ENCODE measurements around the gene P3H1. TPM values are rescaled to one million over a fixed set of nuclear protein-coding genes. Genes with fewer than 3 reads are reported as not detected.

The P3H1 gene
- total and polyA plus RNA-seq, 2 experiments from 2014 or later: 102 to 192 TPM

- no peak overlapping the region for H3K4me2 ChIP-seq
- no peak for DNase-seq (ENCODE audit: low spot score)
Observed at GRCh38 chr1:42741706-42742105, 25.1 kb downstream of the P3H1 start.

GRCh38 chr1:42740851-42741580 is 25.8 kb downstream of the P3H1 start:
- Histone ChIP-seq H3K27ac (no peak overlapping the region), H3K4me2 (peak overlapping the region; percentile 71), H3K79me2 (no peaks in the 10 kb centered on the region), H3K9me2 (replicated peaks; ENCODE audit: insufficient read depth) (no peaks in the 10 kb centered on the region), H3K36me3 (replicated peaks; ENCODE audit: insufficient read depth, low read depth) (no peaks in the 10 kb centered on the region), H3K9me3 (ENCODE audit: low read depth) (no peaks in the 10 kb centered on the region), H2AFZ (no peak overlapping the region), H3K27me3 (no peaks in the 10 kb centered on the region), H3K4me1 (ENCODE audit: insufficient read depth) (peaks cover 20% of the 10 kb centered on the region), H4K20me1 (ENCODE audit: insufficient read depth, poor library complexity, severe bottlenecking) (no peaks in the 10 kb centered on the region), H3K4me3 (no peak overlapping the region)
- TF ChIP-seq EZH2 (IDR thresholded peaks at IDR 0.05; ENCODE audit: borderline replicate concordance): no peak
- no peak for TF ChIP-seq EZH2phosphoT487 (IDR thresholded peaks at IDR 0.05; ENCODE audit: low read depth, severe bottlenecking, unreplicated experiment)
- TF ChIP-seq CTCF (IDR thresholded peaks at IDR 0.05; ENCODE audit: poor library complexity): no peak
- no peak for DNase-seq (ENCODE audit: low spot score)
- 73% methylated on average over 16 of the region's 19 CpGs for WGBS (ENCODE audit: low lambda C conversion rate, missing lambda C conversion rate)

More at GRCh38 chr1:42741706-42742105, 25.1 kb downstream of the P3H1 start:
- H3K27ac ChIP-seq: no peak overlapping the region
- no peaks in the 10 kb centered on the region for H4K20me1 ChIP-seq (ENCODE audit: insufficient read depth, poor library complexity, severe bottlenecking)
- H3K9me2 ChIP-seq (replicated peaks; ENCODE audit: insufficient read depth): no peaks in the 10 kb centered on the region
- WGBS (ENCODE audit: low lambda C conversion rate, missing lambda C conversion rate): 96% methylated on average over 4 of the region's 4 CpGs
- no peak overlapping the region for H2AFZ ChIP-seq
- H3K36me3 ChIP-seq (replicated peaks; ENCODE audit: insufficient read depth, low read depth): no peaks in the 10 kb centered on the region
- H3K4me1 ChIP-seq (ENCODE audit: insufficient read depth): peaks cover 20% of the 10 kb centered on the region
- no peak overlapping the region for H3K4me3 ChIP-seq
- no peaks in the 10 kb centered on the region for H3K79me2 ChIP-seq
- no peaks in the 10 kb centered on the region for H3K9me3 ChIP-seq (ENCODE audit: low read depth)
- no peaks in the 10 kb centered on the region for H3K27me3 ChIP-seq
- TF ChIP-seq EZH2 (IDR thresholded peaks at IDR 0.05; ENCODE audit: borderline replicate concordance) (no peak), EZH2phosphoT487 (IDR thresholded peaks at IDR 0.05; ENCODE audit: low read depth, severe bottlenecking, unreplicated experiment) (no peak), CTCF (IDR thresholded peaks at IDR 0.05; ENCODE audit: poor library complexity) (no peak)

GRCh38 chr1:42739753-42740700 is 26.8 kb downstream of the P3H1 start, which contains the start of gene CLDN19:
TSS of gene CLDN19 (minus strand) at chr1:42740236. CDS start at chr1:42740063, 173 bp downstream.
- no peak within 1 kb of the TSS for H3K27ac ChIP-seq
- no peak within 1 kb of the TSS for H3K4me3 ChIP-seq
- no peaks in the 10 kb centered on the region for H3K9me3 ChIP-seq (ENCODE audit: low read depth)
- H3K4me2 ChIP-seq: peak within 1 kb of the TSS; percentile 71
- H4K20me1 ChIP-seq (ENCODE audit: insufficient read depth, poor library complexity, severe bottlenecking): no peaks in the 10 kb centered on the region
- H3K4me1 ChIP-seq (ENCODE audit: insufficient read depth): peaks cover 20% of the 10 kb centered on the region
- DNase-seq (ENCODE audit: low spot score): peak; percentile 64
- no peaks in the 10 kb centered on the region for H3K36me3 ChIP-seq (replicated peaks; ENCODE audit: insufficient read depth, low read depth)
- H2AFZ ChIP-seq: peak within 1 kb of the TSS; percentile 35
- TF ChIP-seq EZH2phosphoT487 (IDR thresholded peaks at IDR 0.05; ENCODE audit: low read depth, severe bottlenecking, unreplicated experiment) (no peak), CTCF (IDR thresholded peaks at IDR 0.05; ENCODE audit: poor library complexity) (no peak)
- H3K9me2 ChIP-seq (replicated peaks; ENCODE audit: insufficient read depth): no peaks in the 10 kb centered on the region
- WGBS (ENCODE audit: low lambda C conversion rate, missing lambda C conversion rate): 66% methylated on average over 20 of the region's 27 CpGs
- H3K79me2 ChIP-seq: no peaks in the 10 kb centered on the region
- H3K27me3 ChIP-seq: no peaks in the 10 kb centered on the region

Measured in hepatocyte (in vitro differentiated cells).